ENCODE data around the gene NUCB1. TPM values are rescaled to one million over a fixed set of nuclear protein-coding genes. Genes with fewer than 3 reads are reported as not detected.
A peak's percentile ranks its signal among the peaks of the same experiment; 100 is the strongest.

NUCB1 gene
- total and polyA plus RNA-seq, 2 donors: 107 to 478 TPM

GRCh38 chr19:48946463-48947257 lies 46.5 kb downstream of the NUCB1 start:
- DNase-seq (ENCODE audit: extremely low spot score): no peak
- no peak overlapping the region for H3K4me3 ChIP-seq (ENCODE audit: low read depth, low read length)
- no peaks in the 10 kb centered on the region for H3K4me1 ChIP-seq (ENCODE audit: insufficient read depth)
- 59% methylated on average over 9 of the region's 9 CpGs for whole genome bisulfite sequencing
- H3K36me3 ChIP-seq (ENCODE audit: insufficient read depth): no peaks in the 10 kb centered on the region
- no peak overlapping the region for H3K27ac ChIP-seq (ENCODE audit: low read depth)

DNA sequence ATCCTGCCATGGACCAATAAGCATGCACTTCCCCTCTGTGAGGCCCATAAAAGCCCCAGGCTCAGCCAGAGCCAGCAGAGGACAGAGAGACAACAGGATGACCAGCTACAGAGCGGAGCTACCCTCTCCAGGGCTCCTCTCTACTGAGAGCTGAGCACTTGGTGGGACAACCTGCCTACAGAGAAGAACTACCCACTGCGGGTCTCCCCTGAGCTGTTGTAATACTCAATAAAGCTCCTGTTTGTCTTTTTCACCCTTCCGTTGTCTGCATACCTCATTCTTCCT lies 47.1 kb downstream of the NUCB1 start:
- no peak for DNase-seq (ENCODE audit: extremely low spot score)
- WGBS: 95% methylated on average over 3 of the region's 3 CpGs

DNA sequence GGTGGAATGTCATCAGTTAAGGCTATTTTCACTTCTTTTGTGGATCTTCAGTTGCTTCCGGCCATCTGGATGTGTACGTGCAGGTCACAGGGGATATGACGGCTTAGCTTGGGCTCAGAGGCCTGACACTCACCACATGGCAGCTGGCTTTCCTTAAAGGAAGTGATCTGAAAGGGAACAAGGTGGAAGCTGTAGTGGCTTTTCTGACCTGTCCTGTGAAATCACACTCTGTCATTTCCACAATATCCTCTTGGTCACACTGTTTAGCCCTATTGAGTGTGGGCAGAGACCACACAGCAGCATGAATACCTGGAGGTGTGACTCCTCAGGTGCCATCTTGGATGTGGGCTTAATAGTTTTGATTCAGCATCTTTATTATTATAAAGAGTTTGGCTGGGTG lies 50.0 kb downstream of the NUCB1 start:
- DNase-seq (ENCODE audit: extremely low spot score): no peak
- WGBS: 65% methylated on average over 3 of the region's 3 CpGs
- Histone ChIP-seq H3K4me1 (ENCODE audit: insufficient read depth) (no peaks in the 10 kb centered on the region), H3K27ac (ENCODE audit: low read depth) (no peak overlapping the region), H3K4me3 (ENCODE audit: low read depth, low read length) (no peak overlapping the region), H3K36me3 (ENCODE audit: insufficient read depth) (no peaks in the 10 kb centered on the region)

More for the DNA sequence above, 47.1 kb downstream of the NUCB1 start:
- Histone ChIP-seq H3K27ac (ENCODE audit: low read depth) (no peak overlapping the region), H3K4me3 (ENCODE audit: low read depth, low read length) (no peak overlapping the region), H3K36me3 (ENCODE audit: insufficient read depth) (no peaks in the 10 kb centered on the region), H3K4me1 (ENCODE audit: insufficient read depth) (no peaks in the 10 kb centered on the region)

DNA sequence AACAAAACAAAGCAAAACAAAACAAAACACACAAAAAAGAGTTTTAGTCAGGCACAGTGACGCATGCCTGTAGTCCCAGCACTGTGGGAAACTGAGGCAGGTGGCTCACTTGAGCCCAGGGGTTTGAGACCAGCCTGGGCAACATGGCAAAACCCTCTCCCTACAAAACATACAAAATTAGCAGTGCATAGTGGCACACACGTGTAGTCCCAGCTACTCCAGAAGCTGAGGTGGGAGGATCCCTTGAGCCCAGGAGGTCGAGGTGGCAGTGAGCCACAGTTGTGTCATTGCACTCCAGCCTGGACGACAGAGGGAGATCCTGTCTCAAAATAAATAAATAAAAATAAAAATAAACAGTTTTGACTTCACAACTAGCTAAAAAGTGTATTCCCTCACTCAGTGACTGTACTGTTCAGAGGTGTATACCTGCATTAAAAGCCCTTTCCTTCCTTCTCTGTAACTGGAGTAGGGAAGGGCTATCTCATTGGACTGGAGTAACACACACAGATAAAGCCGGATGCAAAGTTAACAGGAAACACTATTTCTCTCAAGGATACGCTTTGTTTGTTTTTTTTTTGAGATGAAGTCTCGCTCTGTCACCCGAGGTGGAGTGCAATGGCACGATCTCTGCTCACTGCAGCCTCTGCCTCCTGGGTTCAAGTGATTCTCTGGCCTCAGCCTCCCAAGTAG lies 50.9 kb downstream of the NUCB1 start:
- Histone ChIP-seq H3K36me3 (ENCODE audit: insufficient read depth) (no peaks in the 10 kb centered on the region), H3K4me1 (ENCODE audit: insufficient read depth) (no peaks in the 10 kb centered on the region), H3K27ac (ENCODE audit: low read depth) (no peak overlapping the region), H3K4me3 (ENCODE audit: low read depth, low read length) (no peak overlapping the region)
- DNase-seq (ENCODE audit: extremely low spot score): no peak
- WGBS: 46% methylated on average over 9 of the region's 9 CpGs

DNA sequence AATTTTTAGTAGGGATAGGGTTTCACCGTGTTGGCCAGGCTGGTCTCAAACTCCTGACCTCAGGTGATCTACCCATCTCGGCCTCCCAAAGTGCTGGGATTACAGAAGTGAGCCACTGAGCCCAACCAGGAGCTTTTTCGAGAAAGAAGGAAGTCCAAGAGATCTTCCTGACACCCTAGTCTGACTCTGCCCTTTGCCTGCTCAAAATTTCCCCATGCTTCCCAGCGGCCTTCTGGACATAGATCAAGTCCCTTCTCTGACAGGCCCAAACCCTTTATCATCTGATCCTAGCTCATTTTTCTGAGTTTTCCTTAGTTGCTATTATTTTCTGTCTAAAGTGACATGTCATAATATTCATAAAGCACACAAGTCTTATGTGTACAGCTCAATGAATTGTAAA lies 53.0 kb downstream of the NUCB1 start:
- 83% methylated on average over 4 of the region's 4 CpGs for WGBS
- H3K27ac ChIP-seq (ENCODE audit: low read depth): no peak overlapping the region
- H3K4me3 ChIP-seq (ENCODE audit: low read depth, low read length): no peak overlapping the region

DNA sequence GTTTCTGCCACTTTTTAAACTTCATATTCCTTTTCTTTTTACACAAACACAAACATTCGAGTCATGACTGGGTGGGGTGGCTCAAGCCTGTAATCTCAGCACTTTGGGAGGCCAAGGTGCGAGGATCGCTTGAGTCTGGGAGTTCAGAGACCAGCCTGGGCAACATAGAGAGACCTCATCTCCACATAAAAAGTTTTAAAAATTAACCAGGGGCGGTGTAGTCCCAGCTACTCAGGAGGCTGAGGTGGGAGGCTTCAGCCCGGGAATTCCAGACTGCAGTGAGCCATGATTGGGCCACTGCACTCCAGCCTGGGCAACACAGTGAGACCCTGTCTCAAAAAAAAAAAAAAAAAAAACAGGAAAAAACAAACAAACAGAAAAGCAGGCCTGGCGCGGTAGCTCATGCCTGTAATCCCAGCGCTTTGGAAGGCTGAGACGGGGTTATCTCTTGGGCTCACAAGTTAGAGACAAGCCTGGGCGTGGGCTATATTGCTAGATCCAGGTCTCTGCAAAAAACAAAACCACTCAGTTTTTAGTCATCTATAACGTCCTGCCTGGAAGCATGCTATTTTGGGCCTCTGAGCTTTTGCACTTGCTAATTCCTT lies 54.0 kb downstream of the NUCB1 start:
- DNase-seq (ENCODE audit: extremely low spot score): no peak
- H3K27ac ChIP-seq (ENCODE audit: low read depth): no peak overlapping the region
- H3K36me3 ChIP-seq (ENCODE audit: insufficient read depth): no peaks in the 10 kb centered on the region
- WGBS: 41% methylated on average over 11 of the region's 11 CpGs
- H3K4me1 ChIP-seq (ENCODE audit: insufficient read depth): no peaks in the 10 kb centered on the region
- H3K4me3 ChIP-seq (ENCODE audit: low read depth, low read length): peak overlapping the region; percentile 72

More for the DNA sequence above, 53.0 kb downstream of the NUCB1 start:
- DNase-seq (ENCODE audit: extremely low spot score): no peak
- H3K4me1 ChIP-seq (ENCODE audit: insufficient read depth): no peaks in the 10 kb centered on the region
- no peaks in the 10 kb centered on the region for H3K36me3 ChIP-seq (ENCODE audit: insufficient read depth)

DNA sequence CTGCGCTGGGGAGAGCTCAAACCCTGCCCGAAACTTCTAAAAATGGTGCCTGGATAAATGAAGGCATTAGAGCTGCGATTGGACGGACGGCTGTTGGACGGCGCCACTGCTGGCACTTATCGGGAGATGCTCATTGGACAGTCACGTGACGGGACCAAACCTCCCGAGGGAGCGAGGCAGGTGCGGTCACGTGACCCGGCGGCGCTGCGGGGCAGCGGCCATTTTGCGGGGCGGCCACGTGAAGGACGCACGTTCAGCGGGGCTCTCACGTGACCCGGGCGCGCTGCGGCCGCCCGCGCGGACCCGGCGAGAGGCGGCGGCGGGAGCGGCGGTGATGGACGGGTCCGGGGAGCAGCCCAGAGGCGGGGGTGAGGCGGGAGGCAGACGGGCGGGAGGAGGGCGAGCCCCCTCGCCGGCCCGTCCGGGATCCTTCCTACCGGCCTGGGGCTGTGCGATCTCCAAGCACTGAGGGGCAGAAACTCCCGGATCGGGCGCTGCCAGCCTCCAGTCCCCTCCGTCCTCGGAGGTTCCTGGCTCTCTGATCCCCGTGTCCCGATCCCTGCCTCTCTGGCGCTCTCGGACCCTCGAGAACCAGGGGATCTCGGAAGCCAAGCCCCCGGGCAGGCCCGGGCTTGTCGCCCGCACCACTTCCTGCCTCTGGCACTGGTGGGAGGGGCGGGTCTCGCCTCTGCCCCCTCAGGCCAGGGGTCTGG lies 54.6 kb downstream of the NUCB1 start, which contains the start of gene BAX:
BAX (plus strand) TSS at position 281 of the 713 bp plus-strand sequence; CDS start at position 335, 54 bp downstream.
- Histone ChIP-seq H3K27ac (ENCODE audit: low read depth) (peak within 1 kb of the TSS; percentile 56), H3K36me3 (ENCODE audit: insufficient read depth) (no peaks in the 10 kb centered on the region), H3K4me1 (ENCODE audit: insufficient read depth) (no peaks in the 10 kb centered on the region), H3K4me3 (ENCODE audit: low read depth, low read length) (peak within 1 kb of the TSS; percentile 72)
- under 1% methylated on average over 70 of the region's 71 CpGs for WGBS
- DNase-seq (ENCODE audit: extremely low spot score): peak; percentile 81

GRCh38 chr19:48955308-48955958 lies 55.3 kb downstream of the NUCB1 start:
- DNase-seq (ENCODE audit: extremely low spot score): no peak
- H3K4me1 ChIP-seq (ENCODE audit: insufficient read depth): no peaks in the 10 kb centered on the region
- H3K36me3 ChIP-seq (ENCODE audit: insufficient read depth): no peaks in the 10 kb centered on the region
- H3K4me3 ChIP-seq (ENCODE audit: low read depth, low read length): peak overlapping the region; percentile 72
- 55% methylated on average over 16 of the region's 16 CpGs for WGBS
- no peak overlapping the region for H3K27ac ChIP-seq (ENCODE audit: low read depth)

- H3K4me1 ChIP-seq (ENCODE audit: insufficient read depth): peaks cover 3% of the 10 kb centered on the region
- 97% methylated on average over 8 of the region's 8 CpGs for WGBS
- H3K4me3 ChIP-seq (ENCODE audit: low read depth, low read length): no peak overlapping the region
- no peaks in the 10 kb centered on the region for H3K36me3 ChIP-seq (ENCODE audit: insufficient read depth)
- no peak overlapping the region for H3K27ac ChIP-seq (ENCODE audit: low read depth)
- DNase-seq (ENCODE audit: extremely low spot score): no peak
These were observed 57.9 kb downstream of the NUCB1 start for GRCh38 chr19:48958006-48958405.

DNA sequence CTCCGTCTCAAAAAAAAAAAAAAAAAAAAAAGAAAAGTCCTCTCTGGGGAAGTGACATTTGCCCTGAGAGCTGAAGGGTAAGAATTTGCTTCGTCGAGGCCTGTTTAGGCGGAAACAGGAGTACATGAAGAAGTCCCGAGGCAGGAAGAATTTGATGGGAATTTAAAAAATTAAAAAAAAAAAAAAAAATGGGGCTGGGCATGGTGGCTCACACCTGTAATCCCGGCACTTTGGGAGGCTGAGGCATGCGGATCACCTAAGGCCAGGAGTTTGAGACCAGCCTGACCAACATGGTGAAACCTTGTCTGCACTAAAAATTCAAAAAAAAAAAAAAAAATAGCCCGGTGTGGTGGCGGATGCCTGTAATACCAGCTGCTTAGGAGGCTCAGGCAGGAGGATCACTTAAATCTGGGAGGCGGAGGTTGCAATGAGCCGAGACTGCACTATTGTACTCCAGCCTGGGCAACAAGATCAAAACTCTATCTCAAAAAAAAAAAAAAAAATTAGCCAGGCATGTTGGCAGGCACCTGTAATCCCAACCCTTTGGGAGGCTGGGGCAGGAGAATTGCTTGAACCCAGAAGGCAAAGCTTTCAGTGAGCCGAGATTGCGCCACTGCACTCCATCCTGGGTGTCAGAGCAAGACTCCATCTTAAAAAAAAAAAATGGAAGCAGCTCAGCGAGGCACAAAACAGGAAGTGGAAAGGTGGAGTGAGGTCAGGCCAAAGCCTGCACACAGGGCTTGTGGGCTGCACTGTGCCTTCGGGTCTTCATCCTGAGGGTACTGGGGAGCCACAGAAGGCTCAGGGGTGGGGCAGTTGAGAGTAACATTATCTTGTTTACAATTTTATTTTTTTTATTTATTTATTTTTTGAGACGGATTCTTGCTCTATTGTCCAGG lies 59.5 kb downstream of the NUCB1 start:
- 85% methylated on average over 16 of the region's 16 CpGs for WGBS
- Histone ChIP-seq H3K27ac (ENCODE audit: low read depth) (no peak overlapping the region), H3K36me3 (ENCODE audit: insufficient read depth) (no peaks in the 10 kb centered on the region), H3K4me1 (ENCODE audit: insufficient read depth) (peaks cover 5% of the 10 kb centered on the region), H3K4me3 (ENCODE audit: low read depth, low read length) (no peak overlapping the region)
- DNase-seq (ENCODE audit: extremely low spot score): no peak

DNA sequence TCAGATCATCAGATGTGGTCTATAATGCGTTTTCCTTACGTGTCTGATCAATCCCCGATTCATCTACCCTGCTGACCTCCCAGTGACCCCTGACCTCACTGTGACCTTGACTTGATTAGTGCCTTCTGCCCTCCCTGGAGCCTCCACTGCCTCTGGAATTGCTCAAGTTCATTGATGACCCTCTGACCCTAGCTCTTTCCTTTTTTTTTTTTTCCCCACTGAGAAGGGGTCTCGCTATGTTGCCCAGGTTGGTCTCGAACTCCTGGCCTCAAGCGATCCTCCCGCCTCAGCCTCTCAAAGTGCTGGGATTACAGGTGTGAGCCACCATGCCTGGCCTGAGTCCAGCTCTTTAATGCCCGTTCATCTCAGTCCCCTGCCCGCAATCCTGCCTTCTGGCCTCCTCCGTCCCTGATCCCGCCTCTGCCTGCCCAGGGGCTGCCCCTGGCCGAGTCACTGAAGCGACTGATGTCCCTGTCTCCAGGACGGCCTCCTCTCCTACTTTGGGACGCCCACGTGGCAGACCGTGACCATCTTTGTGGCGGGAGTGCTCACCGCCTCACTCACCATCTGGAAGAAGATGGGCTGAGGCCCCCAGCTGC lies 61.0 kb downstream of the NUCB1 start:
- Histone ChIP-seq H3K4me3 (ENCODE audit: low read depth, low read length) (no peak overlapping the region), H3K4me1 (ENCODE audit: insufficient read depth) (peaks cover 5% of the 10 kb centered on the region), H3K36me3 (ENCODE audit: insufficient read depth) (no peaks in the 10 kb centered on the region), H3K27ac (ENCODE audit: low read depth) (no peak overlapping the region)
- no peak for DNase-seq (ENCODE audit: extremely low spot score)
- 85% methylated on average over 19 of the region's 19 CpGs for WGBS

- H3K36me3 ChIP-seq (ENCODE audit: insufficient read depth): no peaks in the 10 kb centered on the region
- H3K27ac ChIP-seq (ENCODE audit: low read depth): peak overlapping the region; percentile 44
- H3K4me3 ChIP-seq (ENCODE audit: low read depth, low read length): no peak overlapping the region
- peaks cover 5% of the 10 kb centered on the region for H3K4me1 ChIP-seq (ENCODE audit: insufficient read depth)
- no peak for DNase-seq (ENCODE audit: extremely low spot score)
- 84% methylated on average over 12 of the region's 12 CpGs for WGBS
These were observed 61.5 kb downstream of the NUCB1 start for GRCh38 chr19:48961673-48962028.

Data from urinary bladder (tissue), 4 donors.